Measurements from ENCODE around the gene TLR9. TPM values are rescaled to one million over a fixed set of nuclear protein-coding genes. Genes with fewer than 3 reads are reported as not detected.

TLR9 gene
- total and polyA plus RNA-seq, 2 donors from 2014 or later, result 0.94 TPM; not detected in 1

DNA sequence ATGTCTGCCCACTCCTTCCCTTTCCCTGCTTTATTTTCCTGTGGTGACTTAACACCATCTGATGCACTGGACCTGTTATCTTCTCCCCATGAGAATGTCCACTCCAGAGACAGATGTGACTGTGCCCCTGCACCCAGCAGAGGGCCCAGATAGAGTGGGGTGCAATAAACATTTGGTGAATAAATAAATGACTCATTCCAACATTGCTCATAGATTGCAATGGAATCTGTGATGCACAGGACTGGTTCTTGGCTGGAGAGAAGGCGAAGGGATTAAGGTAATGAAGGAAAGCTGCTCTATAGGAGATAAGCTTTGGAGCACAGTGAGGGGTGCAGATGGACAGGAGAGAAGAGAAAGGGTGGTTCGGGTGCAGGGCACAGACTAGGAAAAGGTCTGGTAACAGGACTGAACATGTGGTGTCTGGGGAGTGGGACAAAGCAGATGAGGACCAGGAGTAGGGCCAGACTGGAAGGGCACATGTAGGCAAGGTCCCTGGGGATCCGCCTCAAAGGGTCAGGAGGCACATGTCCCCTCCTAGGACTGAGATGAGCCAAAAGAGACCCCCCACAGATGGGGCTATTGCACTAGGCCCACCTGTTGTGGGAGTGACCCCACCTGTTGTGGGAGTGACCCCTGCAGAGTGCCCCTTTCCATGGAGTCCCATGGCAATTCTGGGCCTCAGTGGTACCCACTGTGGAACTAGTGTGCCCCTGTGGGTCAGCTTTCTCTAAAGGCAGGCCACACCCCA, 53.8 kb downstream of the TLR9 start:
- no peak for DNase-seq

More for the DNA sequence above, 53.8 kb downstream of the TLR9 start:
- Histone ChIP-seq H3K27me3 (ENCODE audit: control insufficient read depth, insufficient read depth, low read length) (no peaks in the 10 kb centered on the region), H3K27ac (ENCODE audit: low read depth in 2 of 2, low read length in 2 of 2) (no peak overlapping the region), H3K9ac (ENCODE audit: low read length in 3 of 3) (no peak overlapping the region), H3K36me3 (ENCODE audit: control insufficient read depth in 2 of 3, insufficient read depth in 3 of 3, low read length in 3 of 3) (no peaks in the 10 kb centered on the region), H3K9me3 (ENCODE audit: control insufficient read depth in 2 of 3, insufficient read depth in 1 of 3, low read length in 3 of 3) (no peaks in the 10 kb centered on the region), H3K4me1 (ENCODE audit: control insufficient read depth in 2 of 3, insufficient read depth in 2 of 3, low read depth in 1 of 3, low read length in 3 of 3) (peaks cover 0 to 4% (median 0%) of the 10 kb centered on the region in 3 donors), H3K4me3 (ENCODE audit: low read length in 3 of 3) (no peak overlapping the region)
- TF ChIP-seq, protein P1, sequence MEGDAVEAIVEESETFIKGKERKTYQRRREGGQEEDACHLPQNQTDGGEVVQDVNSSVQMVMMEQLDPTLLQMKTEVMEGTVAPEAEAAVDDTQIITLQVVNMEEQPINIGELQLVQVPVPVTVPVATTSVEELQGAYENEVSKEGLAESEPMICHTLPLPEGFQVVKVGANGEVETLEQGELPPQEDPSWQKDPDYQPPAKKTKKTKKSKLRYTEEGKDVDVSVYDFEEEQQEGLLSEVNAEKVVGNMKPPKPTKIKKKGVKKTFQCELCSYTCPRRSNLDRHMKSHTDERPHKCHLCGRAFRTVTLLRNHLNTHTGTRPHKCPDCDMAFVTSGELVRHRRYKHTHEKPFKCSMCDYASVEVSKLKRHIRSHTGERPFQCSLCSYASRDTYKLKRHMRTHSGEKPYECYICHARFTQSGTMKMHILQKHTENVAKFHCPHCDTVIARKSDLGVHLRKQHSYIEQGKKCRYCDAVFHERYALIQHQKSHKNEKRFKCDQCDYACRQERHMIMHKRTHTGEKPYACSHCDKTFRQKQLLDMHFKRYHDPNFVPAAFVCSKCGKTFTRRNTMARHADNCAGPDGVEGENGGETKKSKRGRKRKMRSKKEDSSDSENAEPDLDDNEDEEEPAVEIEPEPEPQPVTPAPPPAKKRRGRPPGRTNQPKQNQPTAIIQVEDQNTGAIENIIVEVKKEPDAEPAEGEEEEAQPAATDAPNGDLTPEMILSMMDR (IDR thresholded peaks at IDR 0.05; ENCODE audit: borderline replicate concordance, extremely low read depth, insufficient read depth), result no peak
- intact Hi-C loops (cut with DNase I), result no loop called here
- no peak for FAIRE-seq

Small RNA genes within 50 kb of the gene (microRNA-seq; reads per million reads assigned to microRNA genes)
- 62,188 reads per million, percentile 99 among the genes with 10 or more reads in this experiment for gene MIRLET7G

Other genes starting within 250 kb of the TLR9 start
- gene ACY1, start 242.1 kb downstream of the TLR9 start, total RNA-seq, result 68.1 TPM
- 856 TPM for gene ACY1, start 242.1 kb downstream of the TLR9 start, polyA plus RNA-seq (ENCODE audit: insufficient read depth, low read depth, low replicate concordance)
- gene RPL29, start 229.8 kb downstream of the TLR9 start, total RNA-seq, result 785 TPM
- gene RPL29, start 229.8 kb downstream of the TLR9 start, polyA plus RNA-seq (ENCODE audit: insufficient read depth, low read depth, low replicate concordance), result 1,416 TPM
- 19.8 TPM for gene DUSP7, start 169.1 kb downstream of the TLR9 start, total RNA-seq
- 10.1 TPM for gene DUSP7, start 169.1 kb downstream of the TLR9 start, polyA plus RNA-seq (ENCODE audit: insufficient read depth, low read depth, low replicate concordance)
- gene POC1A, start 71.2 kb downstream of the TLR9 start, total RNA-seq, result 2.2 TPM
- gene POC1A, start 71.2 kb downstream of the TLR9 start, polyA plus RNA-seq (ENCODE audit: insufficient read depth, low read depth, low replicate concordance), result 2.5 TPM
- gene ALAS1, start 27.5 kb downstream of the TLR9 start, total RNA-seq, result 42.8 TPM
- gene ALAS1, start 27.5 kb downstream of the TLR9 start, polyA plus RNA-seq (ENCODE audit: insufficient read depth, low read depth, low replicate concordance), result 77.2 TPM
- gene TWF2, start 13.5 kb upstream of the TLR9 start, total RNA-seq, result 59.9 TPM
- gene TWF2, start 13.5 kb upstream of the TLR9 start, polyA plus RNA-seq (ENCODE audit: insufficient read depth, low read depth, low replicate concordance), result 44.0 TPM
- gene PPM1M, start 20.1 kb upstream of the TLR9 start, total RNA-seq, result 32.5 TPM
- 23.2 TPM for gene PPM1M, start 20.1 kb upstream of the TLR9 start, polyA plus RNA-seq (ENCODE audit: insufficient read depth, low read depth, low replicate concordance)
- gene WDR82, start 53.0 kb upstream of the TLR9 start, total RNA-seq, result 75.8 TPM
- 20.9 TPM for gene WDR82, start 53.0 kb upstream of the TLR9 start, polyA plus RNA-seq (ENCODE audit: insufficient read depth, low read depth, low replicate concordance)
- 30.7 TPM for gene GLYCTK, start 62.2 kb upstream of the TLR9 start, total RNA-seq
- gene GLYCTK, start 62.2 kb upstream of the TLR9 start, polyA plus RNA-seq (ENCODE audit: insufficient read depth, low read depth, low replicate concordance), result 50.2 TPM
- 12.1 TPM for gene DNAH1, start 90.7 kb upstream of the TLR9 start, total RNA-seq
- 1.7 TPM for gene DNAH1, start 90.7 kb upstream of the TLR9 start, polyA plus RNA-seq (ENCODE audit: insufficient read depth, low read depth, low replicate concordance)
- 72.5 TPM for gene BAP1, start 184.4 kb upstream of the TLR9 start, total RNA-seq
- 61.6 TPM for gene BAP1, start 184.4 kb upstream of the TLR9 start, polyA plus RNA-seq (ENCODE audit: insufficient read depth, low read depth, low replicate concordance)
- 8.8 TPM for gene PHF7, start 185.0 kb upstream of the TLR9 start, total RNA-seq
- gene PHF7, start 185.0 kb upstream of the TLR9 start, polyA plus RNA-seq (ENCODE audit: insufficient read depth, low read depth, low replicate concordance), result 3.9 TPM
- gene SEMA3G, start 219.5 kb upstream of the TLR9 start, total RNA-seq, result 25.7 TPM
- 28.2 TPM for gene SEMA3G, start 219.5 kb upstream of the TLR9 start, polyA plus RNA-seq (ENCODE audit: insufficient read depth, low read depth, low replicate concordance)
- 2.2 TPM for gene TNNC1, start 228.4 kb upstream of the TLR9 start, total RNA-seq
- gene TNNC1, start 228.4 kb upstream of the TLR9 start, polyA plus RNA-seq (ENCODE audit: insufficient read depth, low read depth, low replicate concordance), result 86.6 TPM
- gene NISCH, start 230.0 kb upstream of the TLR9 start, total RNA-seq, result 98.7 TPM
- 36.1 TPM for gene NISCH, start 230.0 kb upstream of the TLR9 start, polyA plus RNA-seq (ENCODE audit: insufficient read depth, low read depth, low replicate concordance)

All from kidney (tissue), 14 donors.